OCI-LY7 (cell line): Measurements from ENCODE around the gene CHRNB2. TPM values are rescaled to one million over a fixed set of nuclear protein-coding genes. Genes with fewer than 3 reads are reported as not detected.

Experiments
- BruUV-seq: library from RNA; stranded (reverse); fragments of 400-500 nt; replicated peaks from 2 replicates; lab custom pipeline; 2021; lab: Mats Ljungman, UMichigan
- CTCF ChIA-PET: fragments of 300-600 bp; sonication (Branson Sonifier 250); formaldehyde crosslinking; loops from one replicate; lab custom pipeline; 2022; ENCODE audit warnings: antibody characterized with exemption; ENCODE audit not compliant: unreplicated experiment; lab: Charles Lee
- POLR2A ChIA-PET: fragments of 300-600 bp; sonication (Branson Sonifier 250); formaldehyde crosslinking; loops from one replicate; lab custom pipeline; 2022; ENCODE audit warnings: antibody characterized with exemption; lab: Charles Lee
- DNase-seq: peaks from one replicate; pipeline ENCODE4 v3.0.0-alpha.2; 2015; ENCODE audit warnings: low spot score
- H2AFZ ChIP-seq: fragments of 200-600 bp; sonication (generic), shearing (Covaris generic); 2 replicates; pipeline ENCODE4 v1.6.1; 2014; ENCODE audit warnings: mild to moderate bottlenecking, antibody characterized with exemption, low read length, moderate library complexity
- H3K27ac ChIP-seq: fragments of 200-600 bp; sonication (generic); 2 replicates; pipeline ENCODE4 v1.5.1; 2014; ENCODE audit warnings: mixed run types, low read depth, mild to moderate bottlenecking, moderate library complexity, low read length, inconsistent platforms; ENCODE audit not compliant: poor library complexity, severe bottlenecking
- H3K36me3 ChIP-seq: fragments of 200-600 bp; sonication (generic); 2 replicates; pipeline ENCODE4 v1.6.1; 2014; ENCODE audit warnings: mild to moderate bottlenecking, antibody characterized with exemption, low read length, moderate library complexity, mixed read lengths; ENCODE audit not compliant: insufficient read depth
- H3K4me1 ChIP-seq: fragments of 200-600 bp; sonication (generic); 2 replicates; pipeline ENCODE4 v1.5.1; 2014; ENCODE audit warnings: mild to moderate bottlenecking, low read length; ENCODE audit not compliant: insufficient read depth, poor library complexity, severe bottlenecking
- H3K4me2 ChIP-seq: fragments of 200-600 bp; sonication (generic); 2 replicates; pipeline ENCODE4 v1.6.1; 2014; ENCODE audit warnings: mild to moderate bottlenecking, low read length
- H3K4me3 ChIP-seq: fragments of 200-600 bp; sonication (generic); 2 replicates; pipeline ENCODE4 v1.5.1; 2014; ENCODE audit warnings: mild to moderate bottlenecking, low read depth, low read length; ENCODE audit not compliant: poor library complexity, severe bottlenecking
- H3K79me2 ChIP-seq: fragments of 200-600 bp; sonication (generic); 2 replicates; pipeline ENCODE4 v1.6.1; 2016; ENCODE audit warnings: low read depth, mild to moderate bottlenecking, low read length, moderate library complexity, mixed read lengths; ENCODE audit not compliant: insufficient read depth
- H3K9me2 ChIP-seq: fragments of 200-600 bp; sonication (generic); 2 replicates; pipeline ENCODE4 v1.6.1; 2016; ENCODE audit warnings: mild to moderate bottlenecking, low read length, mixed read lengths; ENCODE audit not compliant: insufficient read depth
- H3K9me3 ChIP-seq: fragments of 200-600 bp; sonication (generic); 2 replicates; pipeline ENCODE4 v1.6.1; 2014; ENCODE audit warnings: mild to moderate bottlenecking, mixed run types, low read length, mixed read lengths
- H4K20me1 ChIP-seq: fragments of 200-600 bp; sonication (generic); 2 replicates; pipeline ENCODE4 v1.6.1; 2014; ENCODE audit warnings: mild to moderate bottlenecking, antibody characterized with exemption, low read length, moderate library complexity, mixed read lengths; ENCODE audit not compliant: insufficient read depth
- EZH2phosphoT487 ChIP-seq: fragments of 200-600 bp; sonication (generic); IDR thresholded peaks from 2 replicates; pipeline ENCODE4 v1.6.1; 2018; ENCODE audit warnings: low read depth, borderline replicate concordance, mild to moderate bottlenecking, mixed run types, antibody characterized with exemption, low read length, moderate library complexity, mixed read lengths
- intact Hi-C: fragments of 100-400 bp; cut with micrococcal nuclease; formaldehyde crosslinking; loops from one replicate; pipeline ENCODE4 v1.10.0; 2022; ENCODE audit not compliant: unreplicated experiment
- total RNA-seq, 2 experiments: library from RNA; depleted of rRNA in 1 of 2; stranded (reverse); fragments of >200 nt in 1 of 2; shearing (Covaris generic) in 1 of 2; gene quantifications; 2 replicates each; pipeline ENCODE4 v1.2.3, GENCODE V29; 2014 to 2022
- TF ChIP-seq, protein P1 (sequence below): fragments of 200-600 bp; sonication (generic); conservative IDR thresholded peaks from 2 replicates; pipeline ENCODE4 v1.5.1; 2014; ENCODE audit warnings: mild to moderate bottlenecking, antibody characterized with exemption, low read length, moderate library complexity, mixed read lengths

Gene CHRNB2
- total RNA-seq, 2 experiments from 2014 or later = 0.13 to 0.42 TPM

DNA sequence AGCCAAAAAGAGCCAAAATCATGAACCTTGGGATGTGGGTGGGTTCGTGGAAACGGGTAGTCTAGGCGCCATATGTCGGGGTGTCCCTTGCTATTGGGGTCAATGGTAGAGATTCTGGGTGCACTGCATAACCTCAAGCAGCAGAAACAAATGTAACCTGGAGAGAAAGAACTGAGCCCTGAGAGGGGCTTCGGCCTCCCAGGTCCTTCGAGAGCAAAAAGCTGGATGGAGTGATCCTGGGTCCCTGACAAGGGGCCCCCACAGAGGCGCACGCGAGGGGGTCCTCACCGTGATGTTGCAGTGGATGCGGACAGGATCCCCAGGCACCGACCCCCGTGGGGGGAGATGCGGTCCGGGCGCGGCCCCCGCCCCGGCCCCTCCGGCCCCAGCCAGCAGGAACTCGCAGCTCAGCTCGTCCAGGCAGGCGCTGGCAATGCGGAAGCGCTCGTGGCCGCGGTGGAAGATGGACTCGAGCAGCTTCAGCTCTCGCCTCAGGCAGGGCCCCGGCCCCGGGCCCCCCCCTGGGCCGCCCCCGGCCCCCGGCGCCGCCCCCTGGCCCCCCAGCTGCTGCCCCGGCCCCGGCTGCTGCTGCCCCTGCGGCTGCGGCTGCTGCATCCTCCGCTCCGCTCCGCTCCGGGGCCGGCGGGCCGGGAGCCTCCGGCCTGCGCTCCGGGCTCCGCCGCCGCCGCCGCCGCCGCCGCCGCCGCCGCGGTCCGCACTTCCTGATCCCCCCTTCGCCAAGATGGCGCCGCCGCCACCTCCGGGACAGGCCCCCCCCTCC, 9.4 kb upstream of the CHRNB2 start, which contains the start of gene UBE2Q1:
UBE2Q1 (minus strand) TSS at position 724 of the 781 bp plus-strand sequence; CDS start at position 615, 109 bp downstream.
- no TSS peak for BruUV-seq
- ChIA-PET POLR2A (interaction anchor here (0.5 to 0.6 kb wide), 3 partner anchors 73 to 424 kb away, joined by 3 to 4 read pairs (median 4); no protein-coding TSS in a partner anchor), CTCF (interaction anchor here (0.6 kb wide), 1 partner anchor 41 kb away, joined by 3 read pairs; no protein-coding TSS in a partner anchor)
- peak within 1 kb of the TSS; percentile 96 for H3K4me2 ChIP-seq
- H3K79me2 ChIP-seq = peaks cover 27% of the 10 kb centered on the region
- H3K4me1 ChIP-seq = peaks cover 22% of the 10 kb centered on the region
- H3K36me3 ChIP-seq = peaks cover 35% of the 10 kb centered on the region
- peak; percentile 58 for DNase-seq
- intact Hi-C loops = loop anchor here (2.0 to 5.0 kb wide), 5 partner anchors 51 to 503 kb away; partner anchors contain the start of genes ADAR, PMVK and UBAP2L
- TF ChIP-seq EZH2phosphoT487 = no peak
- TF ChIP-seq, protein P1, sequence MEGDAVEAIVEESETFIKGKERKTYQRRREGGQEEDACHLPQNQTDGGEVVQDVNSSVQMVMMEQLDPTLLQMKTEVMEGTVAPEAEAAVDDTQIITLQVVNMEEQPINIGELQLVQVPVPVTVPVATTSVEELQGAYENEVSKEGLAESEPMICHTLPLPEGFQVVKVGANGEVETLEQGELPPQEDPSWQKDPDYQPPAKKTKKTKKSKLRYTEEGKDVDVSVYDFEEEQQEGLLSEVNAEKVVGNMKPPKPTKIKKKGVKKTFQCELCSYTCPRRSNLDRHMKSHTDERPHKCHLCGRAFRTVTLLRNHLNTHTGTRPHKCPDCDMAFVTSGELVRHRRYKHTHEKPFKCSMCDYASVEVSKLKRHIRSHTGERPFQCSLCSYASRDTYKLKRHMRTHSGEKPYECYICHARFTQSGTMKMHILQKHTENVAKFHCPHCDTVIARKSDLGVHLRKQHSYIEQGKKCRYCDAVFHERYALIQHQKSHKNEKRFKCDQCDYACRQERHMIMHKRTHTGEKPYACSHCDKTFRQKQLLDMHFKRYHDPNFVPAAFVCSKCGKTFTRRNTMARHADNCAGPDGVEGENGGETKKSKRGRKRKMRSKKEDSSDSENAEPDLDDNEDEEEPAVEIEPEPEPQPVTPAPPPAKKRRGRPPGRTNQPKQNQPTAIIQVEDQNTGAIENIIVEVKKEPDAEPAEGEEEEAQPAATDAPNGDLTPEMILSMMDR = no peak
- peak within 1 kb of the TSS; percentile 69; the same call in 1 of the 2 replicates for H2AFZ ChIP-seq
- peak within 1 kb of the TSS; percentile 96 for H3K4me3 ChIP-seq
- H3K9me3 ChIP-seq = no peaks in the 10 kb centered on the region
- peak within 1 kb of the TSS; percentile 63 for H3K27ac ChIP-seq
- H4K20me1 ChIP-seq = peaks cover 15% of the 10 kb centered on the region; the same call in 1 of the 2 replicates
- H3K9me2 ChIP-seq = no peaks in the 10 kb centered on the region

DNA sequence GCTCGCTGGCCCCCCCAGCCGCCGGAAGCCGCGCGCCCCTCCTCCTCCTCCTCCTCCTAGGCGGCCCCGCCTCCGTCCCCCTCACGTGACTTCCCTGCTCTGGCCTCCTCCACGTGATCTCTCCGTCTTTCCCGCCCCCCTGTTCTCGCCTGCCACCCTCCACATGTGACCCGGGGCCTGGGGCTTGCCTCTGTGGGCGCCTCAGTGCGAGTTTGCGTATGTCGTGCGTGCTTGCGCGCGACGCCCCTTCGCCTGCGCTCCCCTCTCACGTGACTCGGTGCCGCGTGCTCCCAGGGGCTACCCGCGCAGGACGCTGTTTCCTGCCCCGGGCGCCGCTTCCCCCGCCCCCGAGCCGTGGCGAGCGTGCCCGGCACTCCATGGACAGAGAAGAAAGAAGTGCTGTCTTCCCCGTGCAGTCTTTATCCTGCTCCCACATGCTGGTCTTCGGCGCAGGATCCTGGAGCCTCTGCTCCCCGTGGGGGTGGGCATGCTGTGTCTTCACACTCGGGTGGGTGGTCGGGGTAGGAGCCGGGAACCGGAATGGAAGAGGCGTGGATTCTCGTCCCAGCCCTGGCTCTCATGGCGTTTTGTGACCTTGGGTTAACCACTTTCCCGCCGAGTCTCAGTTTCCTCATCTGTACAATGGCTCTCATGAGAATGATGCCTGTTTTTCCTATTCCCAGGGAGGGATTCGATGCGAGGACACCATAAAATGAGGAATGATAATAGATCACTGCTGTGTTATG, 8.7 kb upstream of the CHRNB2 start:
- DNase-seq = peak; percentile 99
- peak overlapping the region; percentile 69; the same call in 1 of the 2 replicates for H2AFZ ChIP-seq
- H3K9me2 ChIP-seq = no peaks in the 10 kb centered on the region
- H3K9me3 ChIP-seq = no peaks in the 10 kb centered on the region
- H3K4me2 ChIP-seq = peak overlapping the region; percentile 90
- peaks cover 15% of the 10 kb centered on the region; the same call in 1 of the 2 replicates for H4K20me1 ChIP-seq
- H3K4me1 ChIP-seq = peaks cover 22% of the 10 kb centered on the region
- ChIA-PET POLR2A (interaction anchor here (0.6 to 2.3 kb wide), 3 partner anchors 15 to 423 kb away, joined by 4 to 8 read pairs (median 4); no protein-coding TSS in a partner anchor), CTCF (interaction anchor here (0.6 to 1.6 kb wide), 2 partner anchors 12 to 40 kb away, joined by 3 to 4 read pairs; no protein-coding TSS in a partner anchor)
- TSS peak; percentile 93 for BruUV-seq
- peaks cover 27% of the 10 kb centered on the region for H3K79me2 ChIP-seq
- H3K4me3 ChIP-seq = peak overlapping the region; percentile 96
- H3K36me3 ChIP-seq = peaks cover 27% of the 10 kb centered on the region
- intact Hi-C loops = loop anchor here (1.0 to 5.0 kb wide), 9 partner anchors 50 to 524 kb away; partner anchors contain the start of genes ADAR, PMVK and UBAP2L
- peak overlapping the region; percentile 63 for H3K27ac ChIP-seq
- no peak for TF ChIP-seq EZH2phosphoT487
- TF ChIP-seq, protein P1 = no peak
